GM10266 (cell line): ENCODE data around the gene RABL2A.
"Not testable (repeated sequence)": the region's sequence is repeated elsewhere in the genome, so short reads cannot be mapped to it uniquely, and the experiment has no call there.

Experiments
- DNase-seq: peaks from one replicate; pipeline ENCODE4 v3.0.0; 2012; ENCODE audit errors: extremely low spot score
- CTCF ChIP-seq: IDR thresholded peaks from 2 replicates; pipeline ENCODE4 v1.5.1; 2012; ENCODE audit warnings: mild to moderate bottlenecking, low read depth; ENCODE audit not compliant: control insufficient read depth, insufficient read depth; ENCODE audit errors: missing control alignments

RABL2A gene

GRCh38 chr2:113679457-113679856 is 52.4 kb downstream of the RABL2A start:
- no peak for DNase-seq
- TF ChIP-seq CTCF, result no peak

DNA sequence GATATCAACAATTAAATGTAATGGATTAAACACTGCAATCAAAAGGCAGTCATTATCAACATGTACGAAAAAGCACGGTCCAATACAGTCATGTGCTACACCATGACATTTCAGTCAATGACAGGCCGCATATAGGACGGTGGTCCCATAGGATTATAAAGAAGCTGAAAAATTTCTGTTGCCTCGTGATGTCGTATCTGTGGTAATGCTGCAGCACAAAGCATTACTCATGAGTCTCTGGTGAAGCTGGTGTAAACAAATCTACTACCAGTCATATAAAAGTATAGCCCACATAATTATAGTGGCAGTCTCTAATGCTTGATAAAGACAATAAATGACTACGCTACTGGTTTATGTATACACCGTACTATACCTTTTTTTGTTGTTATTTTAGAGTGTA is 58.4 kb downstream of the RABL2A start:
- no peak for DNase-seq
- no peak for TF ChIP-seq CTCF

DNA sequence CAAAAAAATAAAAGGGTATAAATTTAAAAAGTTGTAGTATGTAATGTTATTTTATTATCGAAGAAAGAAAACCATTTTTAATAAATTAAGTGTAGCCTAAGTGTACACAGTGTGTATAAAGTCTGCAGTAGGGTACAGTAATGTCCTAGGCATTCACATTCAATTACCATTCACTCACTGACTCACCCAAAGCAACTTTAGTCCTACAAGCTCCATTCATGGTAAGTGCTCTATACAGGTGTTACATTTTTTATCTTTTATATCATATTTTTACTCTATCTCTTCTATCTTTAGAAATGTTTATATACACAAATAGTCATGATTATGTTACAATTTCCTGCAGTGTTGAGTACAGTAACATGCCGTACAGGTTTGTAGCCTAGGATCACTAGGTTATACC is 59.5 kb downstream of the RABL2A start:
- DNase-seq, result no peak
- TF ChIP-seq CTCF, result no peak

DNA sequence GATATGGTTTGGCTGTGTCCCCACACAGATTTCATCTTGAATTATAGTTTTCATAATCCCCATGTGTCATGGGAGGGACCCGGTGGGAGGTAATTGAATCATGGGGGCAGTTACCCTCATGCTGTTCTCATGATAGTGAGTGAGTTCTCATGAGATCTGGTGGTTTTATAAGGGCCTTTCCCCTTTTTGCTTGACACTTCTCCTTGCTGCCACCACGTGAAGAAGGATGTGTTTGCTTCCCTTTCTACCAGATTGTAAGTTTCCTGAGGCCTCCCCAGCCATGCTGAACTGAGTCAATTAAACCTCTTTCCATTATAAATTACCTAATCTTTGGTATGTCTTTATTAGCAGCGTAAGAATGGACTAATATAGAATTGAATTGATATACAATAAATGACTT is 63.8 kb downstream of the RABL2A start:
- DNase-seq, result not testable (repeated sequence)
